Measurements from ENCODE around the gene GSDME. TPM values are rescaled to one million over a fixed set of nuclear protein-coding genes. Genes with fewer than 3 reads are reported as not detected.
A peak's percentile ranks its signal among the peaks of the same experiment; 100 is the strongest.

Gene GSDME
- total and polyA plus RNA-seq, 3 experiments from 2014 or later, result 0.26 to 3.9 (median 3.7) TPM

DNA sequence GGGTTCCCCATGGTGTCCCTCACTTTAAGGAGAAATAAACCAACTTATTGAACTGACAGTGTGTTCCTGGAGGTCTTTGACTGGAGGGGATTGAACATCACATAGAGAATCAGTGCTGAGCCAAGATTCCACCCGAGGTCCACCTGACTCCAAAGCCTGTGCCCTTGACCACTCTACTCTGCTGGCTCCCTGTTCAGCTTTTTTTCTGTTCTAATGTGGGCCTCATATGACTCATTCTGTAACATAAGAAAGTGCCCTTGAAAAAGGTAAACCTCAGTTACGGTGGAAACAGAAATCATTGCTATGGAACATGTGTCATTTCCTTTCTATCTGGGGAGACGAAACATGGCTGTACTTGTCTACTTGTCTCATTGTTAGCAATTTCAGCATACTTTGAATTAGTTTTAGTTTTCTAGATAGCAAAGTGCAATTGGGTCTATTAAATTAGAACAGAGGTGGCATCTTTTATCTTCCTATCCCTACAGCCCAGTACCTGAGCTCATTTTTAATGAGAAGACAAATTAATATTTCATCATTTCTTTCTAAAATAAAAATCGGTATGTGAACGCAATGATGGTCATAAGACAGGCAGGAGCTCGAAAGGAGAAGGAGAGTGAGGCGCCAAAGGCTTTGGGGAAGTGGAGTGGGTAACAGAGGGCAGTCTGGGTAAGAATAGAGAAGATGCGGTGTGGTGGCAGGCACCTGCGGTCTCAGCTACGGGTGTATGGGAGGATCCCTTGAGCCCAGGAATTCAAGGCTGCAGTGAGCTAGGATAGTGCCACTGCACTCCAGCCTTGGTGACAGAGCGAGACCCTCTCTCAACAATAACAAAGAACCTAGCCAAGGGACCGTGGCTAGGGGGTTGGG, 1.5 kb downstream of the GSDME start:
- Mint-ChIP-seq H3K9me3 (no peaks in the 10 kb centered on the region), H3K4me1 (peaks cover 18 to 27% (median 22%) of the 10 kb centered on the region in 3 donors), H3K27me3 (peaks cover 53 to 74% of the 10 kb centered on the region in 2 donors), H3K36me3 (no peaks in the 10 kb centered on the region), H3K27ac (peak overlapping the region in 1 of 8 donors; percentile 0), H3K4me3 (peak overlapping the region; percentile 74 to 90 (median 80))
- no peak for DNase-seq
- H3K4me1 ChIP-seq (ENCODE audit: insufficient read depth, low read length), result peaks cover 10% of the 10 kb centered on the region
- no peak overlapping the region for H3K27ac ChIP-seq (ENCODE audit: low read depth, low read length)
- peaks cover 26% of the 10 kb centered on the region for H3K27me3 ChIP-seq (ENCODE audit: insufficient read depth, low read length, poor library complexity, severe bottlenecking)
- CTCF ChIA-PET, result interaction anchor here (1.8 kb wide), 1 partner anchor 27 kb away, joined by 4 read pairs; no protein-coding TSS in a partner anchor
- POLR2A ChIA-PET, result no interaction called here
- no peak overlapping the region for H3K4me3 ChIP-seq (ENCODE audit: low read length)
- no peaks in the 10 kb centered on the region for H3K36me3 ChIP-seq (ENCODE audit: insufficient read depth, low read length)
- H3K9me3 ChIP-seq (ENCODE audit: low read length), result no peaks in the 10 kb centered on the region

- peaks cover 26% of the 10 kb centered on the region for H3K27me3 ChIP-seq (ENCODE audit: insufficient read depth, low read length, poor library complexity, severe bottlenecking)
- Mint-ChIP-seq H3K9me3 (no peaks in the 10 kb centered on the region), H3K4me3 (peak overlapping the region in 2 of 7 donors; percentile 5 to 80), H3K27me3 (peaks cover 50 to 73% of the 10 kb centered on the region in 2 donors), H3K36me3 (no peaks in the 10 kb centered on the region), H3K27ac (peak overlapping the region in 1 of 8 donors; percentile 0), H3K4me1 (peaks cover 18 to 27% (median 22%) of the 10 kb centered on the region in 3 donors)
- ChIA-PET CTCF (interaction anchor here (1.8 kb wide), 1 partner anchor 28 kb away, joined by 4 read pairs; no protein-coding TSS in a partner anchor), POLR2A (no interaction called here)
- H3K9me3 ChIP-seq (ENCODE audit: low read length), result no peaks in the 10 kb centered on the region
- peaks cover 10% of the 10 kb centered on the region for H3K4me1 ChIP-seq (ENCODE audit: insufficient read depth, low read length)
- no peak overlapping the region for H3K4me3 ChIP-seq (ENCODE audit: low read length)
- no peak for DNase-seq
- H3K36me3 ChIP-seq (ENCODE audit: insufficient read depth, low read length), result no peaks in the 10 kb centered on the region
- H3K27ac ChIP-seq (ENCODE audit: low read depth, low read length), result no peak overlapping the region
Observed at GRCh38 chr7:24754906-24755506, 2.3 kb downstream of the GSDME start.

- ChIA-PET POLR2A (no interaction called here), CTCF (no interaction called here)
- Histone ChIP-seq H3K4me3 (ENCODE audit: low read length) (no peak overlapping the region), H3K4me1 (ENCODE audit: insufficient read depth, low read length) (peaks cover 10% of the 10 kb centered on the region), H3K9me3 (ENCODE audit: low read length) (no peaks in the 10 kb centered on the region), H3K27me3 (ENCODE audit: insufficient read depth, low read length, poor library complexity, severe bottlenecking) (peaks cover 7% of the 10 kb centered on the region), H3K36me3 (ENCODE audit: insufficient read depth, low read length) (no peaks in the 10 kb centered on the region), H3K27ac (ENCODE audit: low read depth, low read length) (no peak overlapping the region)
- H3K9me3 Mint-ChIP-seq, result no peaks in the 10 kb centered on the region
- no peak overlapping the region for H3K4me3 Mint-ChIP-seq
- H3K36me3 Mint-ChIP-seq, result peaks cover 0 to 5% (median 0%) of the 10 kb centered on the region in 3 donors
- H3K27ac Mint-ChIP-seq, result no peak overlapping the region
- DNase-seq, result no peak
- H3K27me3 Mint-ChIP-seq, result peaks cover 38 to 66% of the 10 kb centered on the region in 2 donors
- peaks cover 14 to 20% (median 18%) of the 10 kb centered on the region in 3 donors for H3K4me1 Mint-ChIP-seq
Observed at GRCh38 chr7:24752073-24752800, 5.0 kb downstream of the GSDME start.

DNA sequence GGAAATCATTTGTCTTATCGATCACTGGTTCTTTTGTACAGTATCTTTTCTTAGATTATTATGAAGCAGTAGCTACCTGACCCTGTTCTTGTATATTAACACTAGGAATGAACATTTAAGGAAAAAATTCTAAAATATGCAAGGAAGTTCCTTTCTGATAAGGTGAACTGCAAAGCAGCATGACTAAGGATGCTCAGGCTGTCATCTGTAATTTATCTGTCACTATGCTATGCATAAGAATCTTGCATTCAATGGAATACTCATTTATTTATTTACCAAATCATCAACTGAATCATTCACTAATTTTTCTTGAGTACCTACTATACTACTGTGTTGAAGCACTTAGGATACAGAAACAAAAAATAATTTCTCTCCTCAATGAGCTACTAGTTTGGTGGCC, 5.8 kb downstream of the GSDME start:
- Histone ChIP-seq H3K4me3 (ENCODE audit: low read length) (no peak overlapping the region), H3K27me3 (ENCODE audit: insufficient read depth, low read length, poor library complexity, severe bottlenecking) (peaks cover 5% of the 10 kb centered on the region), H3K4me1 (ENCODE audit: insufficient read depth, low read length) (peaks cover 8% of the 10 kb centered on the region), H3K27ac (ENCODE audit: low read depth, low read length) (no peak overlapping the region), H3K9me3 (ENCODE audit: low read length) (no peaks in the 10 kb centered on the region), H3K36me3 (ENCODE audit: insufficient read depth, low read length) (no peaks in the 10 kb centered on the region)
- Mint-ChIP-seq H3K4me3 (no peak overlapping the region), H3K36me3 (peaks cover 0 to 5% (median 0%) of the 10 kb centered on the region in 3 donors), H3K27me3 (peaks cover 35 to 70% of the 10 kb centered on the region in 2 donors), H3K27ac (no peak overlapping the region), H3K9me3 (no peaks in the 10 kb centered on the region), H3K4me1 (peaks cover 11 to 20% (median 14%) of the 10 kb centered on the region in 3 donors)
- ChIA-PET POLR2A (no interaction called here), CTCF (no interaction called here)
- DNase-seq, result no peak

GRCh38 chr7:24750441-24751055, 6.7 kb downstream of the GSDME start:
- Mint-ChIP-seq H3K27me3 (peaks cover 27 to 68% of the 10 kb centered on the region in 2 donors), H3K36me3 (peaks cover 0 to 5% (median 0%) of the 10 kb centered on the region in 3 donors), H3K4me1 (peaks cover 2 to 11% (median 5%) of the 10 kb centered on the region in 3 donors), H3K9me3 (no peaks in the 10 kb centered on the region), H3K4me3 (no peak overlapping the region), H3K27ac (no peak overlapping the region)
- DNase-seq, result no peak
- ChIA-PET CTCF (no interaction called here), POLR2A (no interaction called here)
- Histone ChIP-seq H3K4me3 (ENCODE audit: low read length) (no peak overlapping the region), H3K27ac (ENCODE audit: low read depth, low read length) (no peak overlapping the region), H3K36me3 (ENCODE audit: insufficient read depth, low read length) (no peaks in the 10 kb centered on the region), H3K27me3 (ENCODE audit: insufficient read depth, low read length, poor library complexity, severe bottlenecking) (no peaks in the 10 kb centered on the region), H3K9me3 (ENCODE audit: low read length) (no peaks in the 10 kb centered on the region), H3K4me1 (ENCODE audit: insufficient read depth, low read length) (no peaks in the 10 kb centered on the region)

- no peak overlapping the region for H3K4me3 Mint-ChIP-seq
- peaks cover 0 to 5% (median 0%) of the 10 kb centered on the region in 3 donors for H3K36me3 Mint-ChIP-seq
- ChIA-PET CTCF (no interaction called here), POLR2A (no interaction called here)
- no peaks in the 10 kb centered on the region for H3K4me1 Mint-ChIP-seq
- Histone ChIP-seq H3K9me3 (ENCODE audit: low read length) (no peaks in the 10 kb centered on the region), H3K4me1 (ENCODE audit: insufficient read depth, low read length) (no peaks in the 10 kb centered on the region), H3K36me3 (ENCODE audit: insufficient read depth, low read length) (no peaks in the 10 kb centered on the region), H3K27me3 (ENCODE audit: insufficient read depth, low read length, poor library complexity, severe bottlenecking) (no peaks in the 10 kb centered on the region), H3K4me3 (ENCODE audit: low read length) (no peak overlapping the region), H3K27ac (ENCODE audit: low read depth, low read length) (no peak overlapping the region)
- peaks cover 23 to 63% of the 10 kb centered on the region in 2 donors for H3K27me3 Mint-ChIP-seq
- H3K9me3 Mint-ChIP-seq, result no peaks in the 10 kb centered on the region
- H3K27ac Mint-ChIP-seq, result no peak overlapping the region
- DNase-seq, result no peak
Observed at GRCh38 chr7:24748521-24748920, 8.7 kb downstream of the GSDME start.

- ChIA-PET POLR2A (no interaction called here), CTCF (no interaction called here)
- Histone ChIP-seq H3K27ac (ENCODE audit: low read depth, low read length) (no peak overlapping the region), H3K4me1 (ENCODE audit: insufficient read depth, low read length) (no peaks in the 10 kb centered on the region), H3K4me3 (ENCODE audit: low read length) (no peak overlapping the region), H3K27me3 (ENCODE audit: insufficient read depth, low read length, poor library complexity, severe bottlenecking) (no peaks in the 10 kb centered on the region), H3K9me3 (ENCODE audit: low read length) (no peaks in the 10 kb centered on the region), H3K36me3 (ENCODE audit: insufficient read depth, low read length) (no peaks in the 10 kb centered on the region)
- no peaks in the 10 kb centered on the region for H3K9me3 Mint-ChIP-seq
- no peak for DNase-seq
- peaks cover 0 to 5% (median 0%) of the 10 kb centered on the region in 3 donors for H3K36me3 Mint-ChIP-seq
- no peaks in the 10 kb centered on the region for H3K4me1 Mint-ChIP-seq
- H3K27me3 Mint-ChIP-seq, result peaks cover 19 to 45% of the 10 kb centered on the region in 2 donors
- H3K27ac Mint-ChIP-seq, result no peak overlapping the region
- no peak overlapping the region for H3K4me3 Mint-ChIP-seq
Observed at GRCh38 chr7:24745355-24745754, 11.9 kb downstream of the GSDME start.
